H1 (cell line): ENCODE results near the gene SLC45A1. TPM values are rescaled to one million over a fixed set of nuclear protein-coding genes. Genes with fewer than 3 reads are reported as not detected.
A peak's percentile ranks its signal among the peaks of the same experiment; 100 is the strongest.

Experiments used
- CTCF ChIA-PET: fragments of 300-600 bp; sonication (Branson Sonifier 250); formaldehyde crosslinking; loops from one replicate; lab custom pipeline; 2021; ENCODE audit not compliant: partially characterized antibody; lab: Charles Lee
- POLR2A ChIA-PET: fragments of 300-600 bp; sonication (Branson Sonifier 250); formaldehyde crosslinking; loops from one replicate; lab custom pipeline; 2021; ENCODE audit warnings: inconsistent platforms; ENCODE audit not compliant: partially characterized antibody; lab: Charles Lee
- DNase-seq, 2 experiments: peaks; one replicate each; pipeline versions ENCODE4 v3.0.0 to v3.0.0-alpha.2; 2010 to 2022; ENCODE audit warnings: low spot score in 2 of 2, low read depth in 1 of 2, mixed read lengths in 1 of 2
- FAIRE-seq: peaks from 2 replicates; lab custom pipeline; 2011; peaks lifted over from hg19 to GRCh38; lab: Jason Lieb, UNC
- H2AFZ ChIP-seq: 2 replicates; pipeline ENCODE4 v1.8.1; 2012; ENCODE audit warnings: low read length, inconsistent platforms
- H2AK5ac ChIP-seq: 2 replicates; pipeline ENCODE4 v1.6.1; 2013; ENCODE audit warnings: low read depth, low read length
- H2BK120ac ChIP-seq: replicated peaks from 2 replicates; pipeline ENCODE3; 2013; ENCODE audit warnings: low read depth, low read length, inconsistent platforms
- H2BK12ac ChIP-seq: 2 replicates; pipeline ENCODE4 v1.6.1; 2013; ENCODE audit warnings: low read depth, low read length
- H2BK15ac ChIP-seq: 2 replicates; pipeline ENCODE4 v1.6.1; 2013; ENCODE audit warnings: low read length
- H2BK20ac ChIP-seq: 2 replicates; pipeline ENCODE4 v1.6.1; 2013; ENCODE audit warnings: low read length
- H2BK5ac ChIP-seq: 2 replicates; pipeline ENCODE4 v1.6.1; 2013; ENCODE audit warnings: low read depth, low read length
- H3K14ac ChIP-seq: 2 replicates; pipeline ENCODE4 v1.6.1; 2013; ENCODE audit warnings: inconsistent platforms; ENCODE audit not compliant: insufficient read length
- H3K18ac ChIP-seq: 2 replicates; pipeline ENCODE4 v1.6.1; 2013; ENCODE audit warnings: low read length; ENCODE audit errors: extremely low read depth
- H3K23ac ChIP-seq: 2 replicates; pipeline ENCODE4 v1.6.1; 2013; ENCODE audit warnings: inconsistent platforms; ENCODE audit not compliant: insufficient read length
- H3K23me2 ChIP-seq: 2 replicates; pipeline ENCODE4 v1.6.1; 2013; ENCODE audit warnings: low read depth, low read length
- H3K27ac ChIP-seq: 2 replicates; pipeline ENCODE4 v1.6.1; 2011; ENCODE audit warnings: low read depth, low read length, inconsistent platforms
- H3K27me3 ChIP-seq, 4 experiments: replicated peaks in 1 of 4; 1 replicate in 1 of 4; 2 replicates in 3 of 4; pipeline versions ENCODE4 v1.6.1 to v1.8.1; 2011 to 2013; ENCODE audit warnings: low read length in 3 of 4, mild to moderate bottlenecking in 3 of 4, inconsistent platforms in 2 of 4, mixed read lengths in 2 of 4, moderate library complexity in 1 of 4; ENCODE audit not compliant: control insufficient read depth in 3 of 4, insufficient read depth in 3 of 4; ENCODE audit errors: extremely low read depth in 1 of 4
- H3K36me3 ChIP-seq, 4 experiments: 2 replicates each; pipeline versions ENCODE4 v1.6.1 to v1.8.1; 2011 to 2013; ENCODE audit warnings: mild to moderate bottlenecking in 4 of 4, low read length in 3 of 4, moderate library complexity in 2 of 4, control low read depth in 1 of 4, inconsistent platforms in 1 of 4; ENCODE audit not compliant: insufficient read depth in 4 of 4, control insufficient read depth in 2 of 4
- H3K4ac ChIP-seq: replicated peaks from 2 replicates; pipeline ENCODE3; 2013; ENCODE audit warnings: low read length, low read depth, mixed read lengths, inconsistent platforms; ENCODE audit not compliant: insufficient read length
- H3K4me1 ChIP-seq, 4 experiments: replicated peaks in 1 of 4; 1 replicate in 1 of 4; 2 replicates in 3 of 4; pipeline versions ENCODE4 v1.6.1 to v1.8.1; 2011 to 2013; ENCODE audit warnings: low read length in 3 of 4, inconsistent platforms in 2 of 4, mixed read lengths in 1 of 4; ENCODE audit not compliant: insufficient read depth in 4 of 4, control insufficient read depth in 3 of 4
- H3K4me2 ChIP-seq, 2 experiments: 2 replicates each; pipeline versions ENCODE4 v1.6.1 to v1.8.1; 2011 to 2013; ENCODE audit warnings: low read depth in 2 of 2, low read length in 2 of 2, control low read depth in 1 of 2, inconsistent platforms in 1 of 2, mild to moderate bottlenecking in 1 of 2; ENCODE audit not compliant: insufficient read depth in 1 of 2
- H3K4me3 ChIP-seq, 4 experiments: fragments of 200-600, 300-600 bp in 1 of 4; sonication (generic), shearing (Covaris generic), sonication (Bioruptor Twin) in 1 of 4; 2 replicates each; pipeline versions ENCODE4 v1.5.1 to v1.8.1; 2011 to 2016; ENCODE audit warnings: low read length in 4 of 4, low read depth in 3 of 4, control low read depth in 2 of 4, inconsistent platforms in 2 of 4, mild to moderate bottlenecking in 2 of 4, mixed read lengths in 1 of 4, moderate library complexity in 1 of 4; ENCODE audit not compliant: insufficient read depth in 2 of 4; ENCODE audit errors: extremely low read depth in 1 of 4
- H3K56ac ChIP-seq: replicated peaks from 2 replicates; pipeline ENCODE3; 2013; ENCODE audit warnings: low read depth, mild to moderate bottlenecking, mixed read lengths, low read length, inconsistent platforms; ENCODE audit not compliant: insufficient read length
- H3K79me1 ChIP-seq: 2 replicates; pipeline ENCODE4 v1.6.1; 2013; ENCODE audit warnings: low read depth, low read length, control low read depth
- H3K79me2 ChIP-seq, 2 experiments: 2 replicates each; pipeline versions ENCODE4 v1.6.1 to v1.8.1; 2012 to 2013; ENCODE audit warnings: low read length in 2 of 2, mild to moderate bottlenecking in 2 of 2, inconsistent platforms in 1 of 2; ENCODE audit not compliant: insufficient read depth in 2 of 2, control insufficient read depth in 1 of 2
- H3K9ac ChIP-seq, 4 experiments: replicated peaks in 1 of 4; 1 replicate in 1 of 4; 2 replicates in 3 of 4; pipeline versions ENCODE4 v1.6.1 to v1.8.1; 2011 to 2013; ENCODE audit warnings: low read depth in 3 of 4, low read length in 3 of 4, control low read depth in 2 of 4, mild to moderate bottlenecking in 2 of 4, moderate library complexity in 2 of 4, inconsistent platforms in 1 of 4; ENCODE audit errors: extremely low read depth in 1 of 4
- H3K9me3 ChIP-seq, 2 experiments: 2 replicates each; pipeline versions ENCODE4 v1.6.1 to v1.8.1; 2012 to 2013; ENCODE audit warnings: mild to moderate bottlenecking in 2 of 2, moderate library complexity in 2 of 2, control low read depth in 1 of 2, inconsistent platforms in 1 of 2, low read depth in 1 of 2, low read length in 1 of 2, mixed read lengths in 1 of 2; ENCODE audit not compliant: insufficient read depth in 2 of 2
- H4K20me1 ChIP-seq, 2 experiments: replicated peaks in 1 of 2; 2 replicates each; pipeline versions ENCODE3 to v1.8.1; 2011 to 2013; ENCODE audit warnings: inconsistent platforms in 2 of 2, low read length in 2 of 2, mild to moderate bottlenecking in 1 of 2; ENCODE audit not compliant: insufficient read depth in 2 of 2, control insufficient read depth in 1 of 2
- H4K5ac ChIP-seq: 2 replicates; pipeline ENCODE4 v1.6.1; 2013; ENCODE audit warnings: low read length, low read depth, mixed read lengths, inconsistent platforms; ENCODE audit not compliant: insufficient read length
- H4K8ac ChIP-seq: 2 replicates; pipeline ENCODE4 v1.8.0; 2013; ENCODE audit warnings: mild to moderate bottlenecking, moderate library complexity, low read length, inconsistent platforms; ENCODE audit not compliant: insufficient read depth; ENCODE audit errors: extremely low read depth
- H4K91ac ChIP-seq: replicated peaks from 2 replicates; pipeline ENCODE3; 2013; ENCODE audit warnings: low read length, mixed read lengths, inconsistent platforms; ENCODE audit not compliant: insufficient read length
- POU5F1 ChIP-seq: IDR thresholded peaks from 2 replicates; pipeline ENCODE4 v1.6.1; 2011; ENCODE audit warnings: low read depth, mild to moderate bottlenecking, low read length, moderate library complexity
- SP1 ChIP-seq: IDR thresholded peaks from 2 replicates; pipeline ENCODE4 v1.6.1; 2011; ENCODE audit warnings: low read depth, low read length
- SRF ChIP-seq: IDR thresholded peaks from 2 replicates; pipeline ENCODE4 v1.6.1; 2011; ENCODE audit warnings: mild to moderate bottlenecking, low read depth, low read length, moderate library complexity
- WGBS, 2 experiments: shearing (Covaris generic) in 1 of 2; methylation state at CpG; one replicate each; pipeline versions ENCODE4 v1.1.6 to v1.1.7; 2013 to 2015; ENCODE audit warnings: low lambda C conversion rate in 2 of 2, mixed read lengths in 2 of 2, inconsistent platforms in 1 of 2, low coverage in 1 of 2, missing lambda C conversion rate in 1 of 2; ENCODE audit not compliant: insufficient replicate concordance in 2 of 2, insufficient coverage in 1 of 2, insufficient read length in 1 of 2; ENCODE audit errors: extremely low coverage in 1 of 2, missing lambda C conversion rate in 1 of 2; 5-methylcytosine and 5-hydroxymethylcytosine counted together
- polyA plus RNA-seq, 7 experiments: library from polyadenylated mRNA; depleted of rRNA in 3 of 7; stranded (reverse) in 5 of 7; unstranded in 2 of 7; fragments of >200 nt in 5 of 7; fragments of 200-250 nt in 2 of 7; gene quantifications; 1 replicate in 5 of 7; 2 replicates in 1 of 7; 4 replicates in 1 of 7; pipeline versions ENCODE4 v1.2.1 to v1.2.3, GENCODE V29; 2011 to 2013; ENCODE audit warnings: missing spikeins in 2 of 7, mixed read lengths in 2 of 7
- total RNA-seq: library from RNA; stranded (reverse); fragmentation: NEBNext Ultra II Directional; extraction: Animal tissue kit (Norgen Biotek cat#: 25700); gene quantifications from 2 replicates; pipeline ENCODE4 v1.2.1, GENCODE V29; 2021

The SLC45A1 gene
- total and polyA plus RNA-seq, 2 of the 8 experiments (the other 6 are each of a cell fraction or from before 2014, with no cell fraction given) = 1.0 to 1.7 TPM

GRCh38 chr1:8370046-8370881 is 52.4 kb downstream of the SLC45A1 start:
- Histone ChIP-seq H4K91ac (no peak overlapping the region), H3K9me3 (no peaks in the 10 kb centered on the region), H3K9ac (0 out of 7 replicates have a peak overlapping the region, but pooled peaks of 1 of the 4 experiments have one; percentile 3), H3K79me1 (peaks cover 17% of the 10 kb centered on the region), H2BK12ac (no peak overlapping the region), H3K23me2 (no peaks in the 10 kb centered on the region), H3K27ac (no peak overlapping the region), H4K8ac (no peak overlapping the region), H3K4me3 (no peak overlapping the region), H3K79me2 (peaks cover 0 to 66% of the 10 kb centered on the region in 2 experiments; a peak in 3 of 4 replicates), H3K23ac (no peak overlapping the region), H2AK5ac (no peak overlapping the region), H3K27me3 (no peaks in the 10 kb centered on the region), H4K5ac (no peak overlapping the region), H3K4ac (peak overlapping the region; percentile 45), H2BK120ac (no peak overlapping the region), H3K56ac (no peak overlapping the region), H2BK20ac (no peak overlapping the region), H3K18ac (0 out of 2 replicates have a peak overlapping the region, but pooled peaks have one; percentile 9), H2BK15ac (no peak overlapping the region), H3K14ac (peak overlapping the region; percentile 4), H3K4me1 (peaks cover 30 to 46% (median 40%) of the 10 kb centered on the region in 4 experiments), H4K20me1 (peaks cover 3 to 10% of the 10 kb centered on the region in 2 experiments), H3K4me2 (peak overlapping the region in 1 of 2 experiments; percentile 10; a peak in 3 of 4 replicates), H2AFZ (no peak overlapping the region), H2BK5ac (no peak overlapping the region; the same call in 1 of the 2 replicates), H3K36me3 (peaks cover 0 to 7% (median 3%) of the 10 kb centered on the region in 4 experiments; a peak in 2 of 8 replicates)
- ChIA-PET CTCF (interaction anchor here (0.6 to 4.8 kb wide), 12 partner anchors 9 to 300 kb away, joined by 3 to 32 read pairs (median 4); no protein-coding TSS in a partner anchor), POLR2A (interaction anchor here (0.9 to 1.7 kb wide), 6 partner anchors 20 to 588 kb away, joined by 3 to 5 read pairs (median 4); no protein-coding TSS in a partner anchor)
- DNase-seq (no peak), FAIRE-seq (peak; percentile 48)
- peak; percentile 72 for TF ChIP-seq SRF
- no peak for TF ChIP-seq POU5F1
- TF ChIP-seq SP1 = peak; percentile 46; the same call in 1 of the 2 replicates
- WGBS, 2 experiments = 76% methylated on average over 14 of the region's 14 CpGs; no CpG with 5 or more reads in 1 of the 2 experiments
